CD14-positive monocyte (primary cell): ENCODE measurements around the gene BMP4. TPM values are rescaled to one million over a fixed set of nuclear protein-coding genes. Genes with fewer than 3 reads are reported as not detected.

ENCODE experiments used
- DNase-seq, 3 donors: peaks; one replicate each; pipeline ENCODE4 v3.0.0-alpha.2; 2011 to 2022
- H2AFZ ChIP-seq: 2 replicates; pipeline ENCODE4 v1.6.0; 2012; ENCODE audit warnings: mild to moderate bottlenecking, low read depth, low read length, inconsistent platforms; ENCODE audit not compliant: insufficient read depth, poor library complexity, severe bottlenecking
- H3K27ac ChIP-seq, 2 donors: 1 replicate in 1 of 2; 2 replicates in 1 of 2; pipeline ENCODE4 v1.5.1; 2012 to 2013; ENCODE audit warnings: low read length in 2 of 2, control low read depth in 1 of 2, inconsistent platforms in 1 of 2, low read depth in 1 of 2, mild to moderate bottlenecking in 1 of 2
- H3K27me3 ChIP-seq, 2 donors: one replicate each; pipeline versions ENCODE4 v1.6.0 to v1.6.1; 2011 to 2013; ENCODE audit warnings: low read length in 2 of 2; ENCODE audit not compliant: control insufficient read depth in 2 of 2, insufficient read depth in 2 of 2
- H3K36me3 ChIP-seq, 2 donors: replicated peaks in 1 of 2; 1 replicate in 1 of 2; 2 replicates in 1 of 2; pipeline versions ENCODE4 v1.5.1 to v1.6.1; 2012 to 2013; ENCODE audit warnings: low read length in 2 of 2, control low read depth in 1 of 2, inconsistent platforms in 1 of 2, mild to moderate bottlenecking in 1 of 2; ENCODE audit not compliant: insufficient read depth in 2 of 2, control insufficient read depth in 1 of 2
- H3K4me1 ChIP-seq, 2 donors: 1 replicate in 1 of 2; 2 replicates in 1 of 2; pipeline versions ENCODE4 v1.5.1 to v1.6.1; 2012 to 2013; ENCODE audit warnings: low read length in 2 of 2, control low read depth in 1 of 2, inconsistent platforms in 1 of 2, mild to moderate bottlenecking in 1 of 2, moderate library complexity in 1 of 2; ENCODE audit not compliant: insufficient read depth in 2 of 2, control insufficient read depth in 1 of 2
- H3K4me2 ChIP-seq: replicated peaks from 2 replicates; pipeline ENCODE3; 2012; ENCODE audit warnings: low read length, moderate library complexity, mild to moderate bottlenecking; ENCODE audit not compliant: poor library complexity, severe bottlenecking; ENCODE audit errors: extremely low read depth
- H3K4me3 ChIP-seq, 3 experiments: fragments of 200-600 bp in 1 of 3; sonication (generic) in 1 of 3; replicated peaks in 1 of 3; 1 replicate in 2 of 3; 2 replicates in 1 of 3; pipeline ENCODE4 v1.5.1; 2011 to 2013; ENCODE audit warnings: low read length in 3 of 3, mild to moderate bottlenecking in 3 of 3, control low read depth in 2 of 3, low read depth in 2 of 3, inconsistent platforms in 1 of 3, moderate library complexity in 1 of 3
- H3K79me2 ChIP-seq: 2 replicates; pipeline ENCODE4 v1.6.0; 2012; ENCODE audit warnings: mild to moderate bottlenecking, control low read depth, inconsistent platforms, low read length, moderate library complexity; ENCODE audit not compliant: insufficient read depth
- H3K9ac ChIP-seq: 2 replicates; pipeline ENCODE4 v1.6.0; 2017; ENCODE audit warnings: low read length, mild to moderate bottlenecking; ENCODE audit not compliant: insufficient read depth, poor library complexity, severe bottlenecking
- H3K9me3 ChIP-seq, 2 donors: replicated peaks in 1 of 2; 1 replicate in 1 of 2; 2 replicates in 1 of 2; pipeline versions ENCODE4 v1.5.1 to v1.6.1; 2012 to 2013; ENCODE audit warnings: low read length in 2 of 2, control low read depth in 1 of 2; ENCODE audit not compliant: control insufficient read depth in 1 of 2, insufficient read depth in 1 of 2
- H4K20me1 ChIP-seq: 2 replicates; pipeline ENCODE4 v1.6.0; 2012; ENCODE audit warnings: mild to moderate bottlenecking, low read length, control low read depth, moderate library complexity; ENCODE audit not compliant: insufficient read depth
- H3K27ac Mint-ChIP-seq, 7 donors: one replicate each; pipeline ENCODE4 v1.8.0; 2020; ENCODE audit warnings: mild to moderate bottlenecking in 7 of 7, mixed read lengths in 7 of 7, moderate library complexity in 6 of 7, inconsistent platforms in 2 of 7
- H3K27me3 Mint-ChIP-seq, 3 donors: one replicate each; pipeline ENCODE4 v1.8.0; 2021 to 2022; ENCODE audit warnings: low read depth in 3 of 3, mild to moderate bottlenecking in 3 of 3, mixed read lengths in 3 of 3, moderate library complexity in 3 of 3, inconsistent platforms in 1 of 3
- H3K36me3 Mint-ChIP-seq, 2 donors: one replicate each; pipeline ENCODE4 v1.8.0; 2020; ENCODE audit warnings: mixed read lengths in 2 of 2, inconsistent platforms in 1 of 2, mild to moderate bottlenecking in 1 of 2
- H3K4me1 Mint-ChIP-seq: one replicate; pipeline ENCODE4 v1.8.0; 2020; ENCODE audit warnings: mild to moderate bottlenecking, mixed read lengths
- H3K4me3 Mint-ChIP-seq, 2 donors: one replicate each; pipeline ENCODE4 v1.8.0; 2020; ENCODE audit warnings: mild to moderate bottlenecking in 2 of 2, mixed read lengths in 2 of 2, moderate library complexity in 1 of 2
- H3K9me3 Mint-ChIP-seq, 7 donors: one replicate each; pipeline ENCODE4 v1.8.0; 2020 to 2022; ENCODE audit warnings: mixed read lengths in 7 of 7, mild to moderate bottlenecking in 6 of 7, moderate library complexity in 6 of 7, inconsistent platforms in 2 of 7
- CTCF ChIP-seq: fragments of 200-600 bp; IDR thresholded peaks from one replicate; pipeline ENCODE4 v1.8.0; 2022; ENCODE audit warnings: antibody characterized with exemption, mild to moderate bottlenecking
- WGBS: methylation state at CpG from one replicate; pipeline ENCODE4 v1.1.5; 2013; ENCODE audit warnings: missing lambda C conversion rate; ENCODE audit not compliant: insufficient coverage; 5-methylcytosine and 5-hydroxymethylcytosine counted together
- intact Hi-C, 2 donors: fragments of 100-400 bp; cut with micrococcal nuclease; formaldehyde crosslinking; loops; one replicate each; pipeline versions ENCODE4 v1.15.0 to v1.15.1; 2023
- polyA plus RNA-seq, 3 donors: library from polyadenylated mRNA; depleted of rRNA in 1 of 3; unstranded in 2 of 3; stranded (reverse) in 1 of 3; fragments of 300-500 nt in 2 of 3; fragments of >200 nt in 1 of 3; fragmentation: Illumina TruSeq in 2 of 3; gene quantifications; 1 replicate in 2 of 3; 2 replicates in 1 of 3; pipeline ENCODE4 v1.2.3, GENCODE V29; 2012 to 2021

The BMP4 gene
- polyA plus RNA-seq, 3 donors = 0.28 TPM; not detected in 2

- Histone ChIP-seq H3K27me3 (no peaks in the 10 kb centered on the region), H3K4me3 (no peak overlapping the region), H3K9me3 (peaks cover 15 to 23% of the 10 kb centered on the region in 2 donors), H3K9ac (no peak overlapping the region), H3K4me1 (no peaks in the 10 kb centered on the region), H3K27ac (no peak overlapping the region), H3K79me2 (no peaks in the 10 kb centered on the region), H3K36me3 (no peaks in the 10 kb centered on the region), H4K20me1 (no peaks in the 10 kb centered on the region), H3K4me2 (no peak overlapping the region), H2AFZ (no peak overlapping the region)
- Mint-ChIP-seq H3K27ac (no peak overlapping the region), H3K9me3 (peaks cover 9 to 27% (median 23%) of the 10 kb centered on the region in 7 donors), H3K4me1 (no peaks in the 10 kb centered on the region), H3K36me3 (no peaks in the 10 kb centered on the region), H3K4me3 (no peak overlapping the region), H3K27me3 (peaks cover 3 to 10% (median 4%) of the 10 kb centered on the region in 3 donors)
- DNase-seq = no peak
- no peak for TF ChIP-seq CTCF
- intact Hi-C loops = no loop called here
These were observed 26.5 kb upstream of the BMP4 start for GRCh38 chr14:53983112-53983511.

DNA sequence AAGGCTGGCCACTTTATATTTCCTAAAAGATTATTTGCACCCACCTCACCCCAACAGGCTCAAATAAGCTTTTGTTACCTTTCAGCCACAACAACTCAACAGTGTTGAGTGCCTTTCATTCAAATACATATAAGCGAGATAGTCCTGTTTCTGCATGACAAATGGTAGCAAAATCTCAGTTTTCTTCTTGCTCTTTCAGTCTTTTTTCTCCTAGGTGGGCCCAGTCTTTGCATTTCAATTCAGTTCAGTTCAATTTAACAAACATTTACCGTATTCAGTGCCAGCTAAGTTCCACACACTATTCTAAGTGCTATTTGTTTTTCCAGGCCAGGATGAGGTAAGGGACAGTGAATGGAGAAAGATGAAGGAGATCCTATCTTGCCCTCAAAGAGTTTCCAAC is 25.9 kb upstream of the BMP4 start:
- Histone ChIP-seq H3K4me3 (no peak overlapping the region), H3K9ac (no peak overlapping the region), H3K4me1 (no peaks in the 10 kb centered on the region), H3K36me3 (no peaks in the 10 kb centered on the region), H4K20me1 (no peaks in the 10 kb centered on the region), H3K9me3 (peaks cover 15 to 23% of the 10 kb centered on the region in 2 donors), H3K79me2 (no peaks in the 10 kb centered on the region), H3K27me3 (no peaks in the 10 kb centered on the region), H3K4me2 (no peak overlapping the region), H2AFZ (no peak overlapping the region), H3K27ac (no peak overlapping the region)
- Mint-ChIP-seq H3K4me3 (no peak overlapping the region), H3K9me3 (peaks cover 9 to 27% (median 22%) of the 10 kb centered on the region in 7 donors), H3K27ac (no peak overlapping the region), H3K36me3 (no peaks in the 10 kb centered on the region), H3K4me1 (no peaks in the 10 kb centered on the region), H3K27me3 (peaks cover 3 to 8% (median 4%) of the 10 kb centered on the region in 3 donors)
- 80% methylated on average over 1 of the region's 2 CpGs for WGBS
- DNase-seq = no peak
- TF ChIP-seq CTCF = no peak
- intact Hi-C loops = no loop called here
